ENCODE measurements around the gene SPRR1B.

DNA sequence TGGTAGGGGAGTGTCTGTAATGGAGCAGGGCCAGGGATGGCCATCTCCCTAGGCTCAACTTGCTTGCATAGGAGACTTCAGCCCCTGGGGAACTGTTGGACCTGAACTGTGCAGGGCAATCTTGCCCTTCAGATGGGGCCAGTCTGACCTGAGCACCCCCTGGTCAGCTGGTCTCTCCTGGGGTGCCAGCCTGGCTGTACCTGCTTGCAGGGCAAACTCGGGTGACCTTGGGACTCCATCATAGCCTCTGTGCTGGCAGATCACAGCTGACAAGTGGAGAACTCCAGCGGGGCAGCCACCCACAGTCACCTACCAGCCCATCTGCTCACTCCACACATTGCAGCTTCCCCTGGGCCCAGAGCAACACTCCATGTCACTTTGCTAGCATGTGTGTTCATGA, 18.2 kb downstream of the SPRR1B start:
- TF ChIP-seq, protein P1, sequence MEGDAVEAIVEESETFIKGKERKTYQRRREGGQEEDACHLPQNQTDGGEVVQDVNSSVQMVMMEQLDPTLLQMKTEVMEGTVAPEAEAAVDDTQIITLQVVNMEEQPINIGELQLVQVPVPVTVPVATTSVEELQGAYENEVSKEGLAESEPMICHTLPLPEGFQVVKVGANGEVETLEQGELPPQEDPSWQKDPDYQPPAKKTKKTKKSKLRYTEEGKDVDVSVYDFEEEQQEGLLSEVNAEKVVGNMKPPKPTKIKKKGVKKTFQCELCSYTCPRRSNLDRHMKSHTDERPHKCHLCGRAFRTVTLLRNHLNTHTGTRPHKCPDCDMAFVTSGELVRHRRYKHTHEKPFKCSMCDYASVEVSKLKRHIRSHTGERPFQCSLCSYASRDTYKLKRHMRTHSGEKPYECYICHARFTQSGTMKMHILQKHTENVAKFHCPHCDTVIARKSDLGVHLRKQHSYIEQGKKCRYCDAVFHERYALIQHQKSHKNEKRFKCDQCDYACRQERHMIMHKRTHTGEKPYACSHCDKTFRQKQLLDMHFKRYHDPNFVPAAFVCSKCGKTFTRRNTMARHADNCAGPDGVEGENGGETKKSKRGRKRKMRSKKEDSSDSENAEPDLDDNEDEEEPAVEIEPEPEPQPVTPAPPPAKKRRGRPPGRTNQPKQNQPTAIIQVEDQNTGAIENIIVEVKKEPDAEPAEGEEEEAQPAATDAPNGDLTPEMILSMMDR (IDR thresholded peaks at IDR 0.05; ENCODE audit: low read depth, low read length, missing input control), result no peak
- no peak for TF ChIP-seq GABPA (IDR thresholded peaks at IDR 0.05 in 1 of 2, conservative IDR thresholded peaks at IDR 0.05 in 1 of 2)
